Activated CD4-positive, alpha-beta memory T cell treated with anti-CD3 and anti-CD28 coated beads for 36 hours (primary cell): ENCODE results near the gene CORO7. TPM values are rescaled to one million over a fixed set of nuclear protein-coding genes. Genes with fewer than 3 reads are reported as not detected.

Source experiments
- total RNA-seq, 2 experiments: library from RNA; stranded (reverse); gene quantifications; one replicate each; pipeline ENCODE4 v1.2.3, GENCODE V29; 2021

Gene CORO7
- total RNA-seq, 2 experiments from 2014 or later = 90.4 to 101 TPM

Other genes with a start within 250 kb of the CORO7 start
- gene SRL, start 174.5 kb downstream of the CORO7 start, total RNA-seq = not detected
- gene TFAP4, start 143.6 kb downstream of the CORO7 start, total RNA-seq = 10 to 100 TPM; 24.5 to 24.7 TPM
- gene GLIS2, start 100.5 kb downstream of the CORO7 start, total RNA-seq = under 1 TPM; 0.52 to 0.68 TPM
- 10 to 100 TPM; 52.8 to 63.4 TPM for gene PAM16, start 65.3 kb downstream of the CORO7 start, total RNA-seq
- gene VASN, start 44.7 kb downstream of the CORO7 start, total RNA-seq = under 1 TPM in 1 of 2 experiments, not detected in 1; 0.07 TPM
- gene DNAJA3, start 9.3 kb upstream of the CORO7 start, total RNA-seq = 10 to 100 TPM; 74.6 to 75.0 TPM
- gene NMRAL1, start 58.0 kb upstream of the CORO7 start, total RNA-seq = 10 to 100 TPM; 50.5 to 55.0 TPM
- gene HMOX2, start 59.8 kb upstream of the CORO7 start, total RNA-seq = 10 to 100 TPM; 69.1 to 76.0 TPM
- 10 to 100 TPM; 25.7 to 27.5 TPM for gene CDIP1, start 122.2 kb upstream of the CORO7 start, total RNA-seq
- under 1 TPM; 0.07 to 0.17 TPM for gene C16orf96, start 139.7 kb upstream of the CORO7 start, total RNA-seq
- 10 to 100 TPM; 13.4 to 13.5 TPM for gene UBALD1, start 198.3 kb upstream of the CORO7 start, total RNA-seq
- gene MGRN1, start 208.2 kb upstream of the CORO7 start, total RNA-seq = 10 to 100 TPM; 72.7 to 73.2 TPM